Measurements from ENCODE around the gene SLC35A3.

GRCh38 chr1:100037927-100038659, 68.3 kb downstream of the SLC35A3 start:
- TF ChIP-seq, protein P1, sequence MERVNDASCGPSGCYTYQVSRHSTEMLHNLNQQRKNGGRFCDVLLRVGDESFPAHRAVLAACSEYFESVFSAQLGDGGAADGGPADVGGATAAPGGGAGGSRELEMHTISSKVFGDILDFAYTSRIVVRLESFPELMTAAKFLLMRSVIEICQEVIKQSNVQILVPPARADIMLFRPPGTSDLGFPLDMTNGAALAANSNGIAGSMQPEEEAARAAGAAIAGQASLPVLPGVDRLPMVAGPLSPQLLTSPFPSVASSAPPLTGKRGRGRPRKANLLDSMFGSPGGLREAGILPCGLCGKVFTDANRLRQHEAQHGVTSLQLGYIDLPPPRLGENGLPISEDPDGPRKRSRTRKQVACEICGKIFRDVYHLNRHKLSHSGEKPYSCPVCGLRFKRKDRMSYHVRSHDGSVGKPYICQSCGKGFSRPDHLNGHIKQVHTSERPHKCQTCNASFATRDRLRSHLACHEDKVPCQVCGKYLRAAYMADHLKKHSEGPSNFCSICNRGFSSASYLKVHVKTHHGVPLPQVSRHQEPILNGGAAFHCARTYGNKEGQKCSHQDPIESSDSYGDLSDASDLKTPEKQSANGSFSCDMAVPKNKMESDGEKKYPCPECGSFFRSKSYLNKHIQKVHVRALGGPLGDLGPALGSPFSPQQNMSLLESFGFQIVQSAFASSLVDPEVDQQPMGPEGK (CRISPR knock-in tag; IDR thresholded peaks at IDR 0.05; ENCODE audit: borderline replicate concordance): no peak
- TF ChIP-seq JUND (IDR thresholded peaks at IDR 0.05; ENCODE audit: borderline replicate concordance, low read depth, low read length): 0 out of 2 replicates have a peak, but pooled peaks have one; percentile 39
- no peak; the same call in 2 of the 3 replicates for TF ChIP-seq JUND (tag; IDR thresholded peaks at IDR 0.05; ENCODE audit: borderline replicate concordance, low read depth, low read length)
- no peak for TF ChIP-seq BRD4 (IDR thresholded peaks at IDR 0.05)
- TF ChIP-seq CTCF (IDR thresholded peaks at IDR 0.05 in 2 of 3, conservative IDR thresholded peaks at IDR 0.05 in 1 of 3; ENCODE audit: insufficient read depth in 2 of 3, low read depth in 1 of 3, low read length in 3 of 3): no peak
- TF ChIP-seq ILF3 (IDR thresholded peaks at IDR 0.05; ENCODE audit: borderline replicate concordance): no peak
- TF ChIP-seq SMARCA4 (IDR thresholded peaks at IDR 0.05): no peak
- TF ChIP-seq, protein P2, sequence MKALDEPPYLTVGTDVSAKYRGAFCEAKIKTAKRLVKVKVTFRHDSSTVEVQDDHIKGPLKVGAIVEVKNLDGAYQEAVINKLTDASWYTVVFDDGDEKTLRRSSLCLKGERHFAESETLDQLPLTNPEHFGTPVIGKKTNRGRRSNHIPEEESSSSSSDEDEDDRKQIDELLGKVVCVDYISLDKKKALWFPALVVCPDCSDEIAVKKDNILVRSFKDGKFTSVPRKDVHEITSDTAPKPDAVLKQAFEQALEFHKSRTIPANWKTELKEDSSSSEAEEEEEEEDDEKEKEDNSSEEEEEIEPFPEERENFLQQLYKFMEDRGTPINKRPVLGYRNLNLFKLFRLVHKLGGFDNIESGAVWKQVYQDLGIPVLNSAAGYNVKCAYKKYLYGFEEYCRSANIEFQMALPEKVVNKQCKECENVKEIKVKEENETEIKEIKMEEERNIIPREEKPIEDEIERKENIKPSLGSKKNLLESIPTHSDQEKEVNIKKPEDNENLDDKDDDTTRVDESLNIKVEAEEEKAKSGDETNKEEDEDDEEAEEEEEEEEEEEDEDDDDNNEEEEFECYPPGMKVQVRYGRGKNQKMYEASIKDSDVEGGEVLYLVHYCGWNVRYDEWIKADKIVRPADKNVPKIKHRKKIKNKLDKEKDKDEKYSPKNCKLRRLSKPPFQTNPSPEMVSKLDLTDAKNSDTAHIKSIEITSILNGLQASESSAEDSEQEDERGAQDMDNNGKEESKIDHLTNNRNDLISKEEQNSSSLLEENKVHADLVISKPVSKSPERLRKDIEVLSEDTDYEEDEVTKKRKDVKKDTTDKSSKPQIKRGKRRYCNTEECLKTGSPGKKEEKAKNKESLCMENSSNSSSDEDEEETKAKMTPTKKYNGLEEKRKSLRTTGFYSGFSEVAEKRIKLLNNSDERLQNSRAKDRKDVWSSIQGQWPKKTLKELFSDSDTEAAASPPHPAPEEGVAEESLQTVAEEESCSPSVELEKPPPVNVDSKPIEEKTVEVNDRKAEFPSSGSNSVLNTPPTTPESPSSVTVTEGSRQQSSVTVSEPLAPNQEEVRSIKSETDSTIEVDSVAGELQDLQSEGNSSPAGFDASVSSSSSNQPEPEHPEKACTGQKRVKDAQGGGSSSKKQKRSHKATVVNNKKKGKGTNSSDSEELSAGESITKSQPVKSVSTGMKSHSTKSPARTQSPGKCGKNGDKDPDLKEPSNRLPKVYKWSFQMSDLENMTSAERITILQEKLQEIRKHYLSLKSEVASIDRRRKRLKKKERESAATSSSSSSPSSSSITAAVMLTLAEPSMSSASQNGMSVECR (CRISPR knock-in tag; IDR thresholded peaks at IDR 0.05): peak; percentile 45; the same call in 1 of the 2 replicates
- TF ChIP-seq CREM (IDR thresholded peaks at IDR 0.05; ENCODE audit: low read depth): peak; percentile 95
- TF ChIP-seq CHCHD3 (CRISPR knock-in tag; IDR thresholded peaks at IDR 0.05): no peak
- TF ChIP-seq, protein P3, sequence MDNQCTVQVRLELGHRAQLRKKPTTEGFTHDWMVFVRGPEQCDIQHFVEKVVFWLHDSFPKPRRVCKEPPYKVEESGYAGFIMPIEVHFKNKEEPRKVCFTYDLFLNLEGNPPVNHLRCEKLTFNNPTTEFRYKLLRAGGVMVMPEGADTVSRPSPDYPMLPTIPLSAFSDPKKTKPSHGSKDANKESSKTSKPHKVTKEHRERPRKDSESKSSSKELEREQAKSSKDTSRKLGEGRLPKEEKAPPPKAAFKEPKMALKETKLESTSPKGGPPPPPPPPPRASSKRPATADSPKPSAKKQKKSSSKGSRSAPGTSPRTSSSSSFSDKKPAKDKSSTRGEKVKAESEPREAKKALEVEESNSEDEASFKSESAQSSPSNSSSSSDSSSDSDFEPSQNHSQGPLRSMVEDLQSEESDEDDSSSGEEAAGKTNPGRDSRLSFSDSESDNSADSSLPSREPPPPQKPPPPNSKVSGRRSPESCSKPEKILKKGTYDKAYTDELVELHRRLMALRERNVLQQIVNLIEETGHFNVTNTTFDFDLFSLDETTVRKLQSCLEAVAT (IDR thresholded peaks at IDR 0.05): peak in 1 of 2 experiments; percentile 68; a peak in 3 of 4 replicates
- TF ChIP-seq EZH2 (IDR thresholded peaks at IDR 0.05; ENCODE audit: borderline replicate concordance, low read depth, low read length): no peak
- TF ChIP-seq, protein P4, sequence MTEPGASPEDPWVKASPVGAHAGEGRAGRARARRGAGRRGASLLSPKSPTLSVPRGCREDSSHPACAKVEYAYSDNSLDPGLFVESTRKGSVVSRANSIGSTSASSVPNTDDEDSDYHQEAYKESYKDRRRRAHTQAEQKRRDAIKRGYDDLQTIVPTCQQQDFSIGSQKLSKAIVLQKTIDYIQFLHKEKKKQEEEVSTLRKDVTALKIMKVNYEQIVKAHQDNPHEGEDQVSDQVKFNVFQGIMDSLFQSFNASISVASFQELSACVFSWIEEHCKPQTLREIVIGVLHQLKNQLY (CRISPR knock-in tag; conservative IDR thresholded peaks at IDR 0.05): no peak
- TF ChIP-seq ZNF282 (CRISPR knock-in tag; IDR thresholded peaks at IDR 0.05): no peak
- TF ChIP-seq JUNB (CRISPR knock-in tag; conservative IDR thresholded peaks at IDR 0.05): no peak
